Mesenchymal stem cell (in vitro differentiated cells and primary cell): ENCODE measurements around the gene LMO2.

Experiments
- DNase-seq: peaks from one replicate; pipeline ENCODE4 v3.0.0-alpha.2; 2013
- H2AFZ ChIP-seq: one replicate; pipeline ENCODE4 v1.6.1; 2013; ENCODE audit warnings: low read depth, mild to moderate bottlenecking, control low read depth, inconsistent platforms, low read length, moderate library complexity
- H2AK5ac ChIP-seq: 2 replicates; pipeline ENCODE4 v1.6.1; 2013; ENCODE audit warnings: low read length, moderate library complexity, mild to moderate bottlenecking, inconsistent platforms; ENCODE audit not compliant: severe bottlenecking
- H2BK120ac ChIP-seq: one replicate; pipeline ENCODE4 v1.6.1; 2013; ENCODE audit warnings: low read depth, mild to moderate bottlenecking, inconsistent platforms, low read length, moderate library complexity
- H2BK12ac ChIP-seq, 2 experiments: one replicate each; pipeline ENCODE4 v1.6.1; 2013; ENCODE audit warnings: inconsistent platforms in 2 of 2, low read length in 2 of 2, mild to moderate bottlenecking in 2 of 2, moderate library complexity in 2 of 2, control low read depth in 1 of 2
- H2BK15ac ChIP-seq: one replicate; pipeline ENCODE4 v1.6.1; 2013; ENCODE audit warnings: mild to moderate bottlenecking, low read depth, inconsistent platforms; ENCODE audit not compliant: poor library complexity, severe bottlenecking
- H2BK5ac ChIP-seq: 2 replicates; pipeline ENCODE4 v1.6.1; 2013; ENCODE audit warnings: low read depth, mild to moderate bottlenecking, low read length, control low read depth, inconsistent platforms; ENCODE audit not compliant: poor library complexity, severe bottlenecking
- H3K14ac ChIP-seq, 2 experiments: one replicate each; pipeline ENCODE4 v1.6.1; 2013; ENCODE audit warnings: inconsistent platforms in 2 of 2, low read length in 2 of 2, control low read depth in 1 of 2, mild to moderate bottlenecking in 1 of 2, moderate library complexity in 1 of 2
- H3K18ac ChIP-seq, 2 experiments: one replicate each; pipeline ENCODE4 v1.6.1; 2013; ENCODE audit warnings: inconsistent platforms in 2 of 2, low read length in 2 of 2, control low read depth in 1 of 2, low read depth in 1 of 2, mild to moderate bottlenecking in 1 of 2
- H3K23ac ChIP-seq, 2 experiments: one replicate each; pipeline ENCODE4 v1.6.1; 2013; ENCODE audit warnings: inconsistent platforms in 2 of 2, low read length in 2 of 2, mild to moderate bottlenecking in 2 of 2, moderate library complexity in 2 of 2, control low read depth in 1 of 2
- H3K27ac ChIP-seq: 2 replicates; pipeline ENCODE4 v1.5.1; 2013; ENCODE audit warnings: mild to moderate bottlenecking, moderate library complexity, low read length, control low read depth, inconsistent platforms; ENCODE audit not compliant: poor library complexity, severe bottlenecking
- H3K27me3 ChIP-seq, 2 experiments: 2 replicates each; pipeline versions ENCODE4 v1.6.1 to v1.7.0; 2013; ENCODE audit warnings: low read length in 2 of 2, mild to moderate bottlenecking in 2 of 2, moderate library complexity in 2 of 2, control low read depth in 1 of 2, inconsistent platforms in 1 of 2; ENCODE audit not compliant: control insufficient read depth in 1 of 2, insufficient read depth in 1 of 2
- H3K36me3 ChIP-seq, 2 experiments: 2 replicates each; pipeline versions ENCODE4 v1.6.1 to v1.7.0; 2013; ENCODE audit warnings: low read length in 2 of 2, control low read depth in 1 of 2, inconsistent platforms in 1 of 2, low read depth in 1 of 2, mild to moderate bottlenecking in 1 of 2; ENCODE audit not compliant: insufficient read depth in 2 of 2, control insufficient read depth in 1 of 2
- H3K4ac ChIP-seq, 2 experiments: one replicate each; pipeline ENCODE4 v1.6.1; 2013; ENCODE audit warnings: inconsistent platforms in 2 of 2, low read length in 2 of 2, mild to moderate bottlenecking in 2 of 2, moderate library complexity in 2 of 2, control low read depth in 1 of 2, low read depth in 1 of 2
- H3K4me1 ChIP-seq: 2 replicates; pipeline ENCODE4 v1.6.1; 2013; ENCODE audit warnings: low read depth, low read length, control low read depth; ENCODE audit not compliant: control insufficient read depth, insufficient read depth
- H3K4me2 ChIP-seq: 2 replicates; pipeline ENCODE4 v1.6.1; 2013; ENCODE audit warnings: low read length, mild to moderate bottlenecking, inconsistent platforms; ENCODE audit not compliant: poor library complexity, severe bottlenecking
- H3K4me3 ChIP-seq, 2 experiments: 2 replicates each; pipeline versions ENCODE4 v1.5.1 to v1.7.0; 2013; ENCODE audit warnings: low read length in 2 of 2, mild to moderate bottlenecking in 2 of 2, control low read depth in 1 of 2, low read depth in 1 of 2; ENCODE audit not compliant: insufficient read depth in 1 of 2
- H3K79me1 ChIP-seq: replicated peaks from 2 replicates; pipeline ENCODE4 v1.6.1; 2013; ENCODE audit warnings: mild to moderate bottlenecking, control low read depth, low read length, inconsistent platforms; ENCODE audit not compliant: poor library complexity, severe bottlenecking
- H3K9ac ChIP-seq: 2 replicates; pipeline ENCODE4 v1.7.0; 2013; ENCODE audit warnings: mild to moderate bottlenecking, low read length, moderate library complexity
- H3K9me3 ChIP-seq: 2 replicates; pipeline ENCODE4 v1.7.0; 2013; ENCODE audit warnings: mild to moderate bottlenecking, low read length; ENCODE audit not compliant: control insufficient read depth
- H4K8ac ChIP-seq: one replicate; pipeline ENCODE4 v1.6.1; 2013; ENCODE audit warnings: inconsistent platforms, mild to moderate bottlenecking, low read length, moderate library complexity
- H4K91ac ChIP-seq: one replicate; pipeline ENCODE4 v1.6.1; 2013; ENCODE audit warnings: mild to moderate bottlenecking, low read length, inconsistent platforms
- WGBS: methylation state at CpG from one replicate; pipeline ENCODE4 v1.1.7; 2013; ENCODE audit warnings: mixed read lengths; 5-methylcytosine and 5-hydroxymethylcytosine counted together

The LMO2 gene

GRCh38 chr11:33889296-33889695, 2.6 kb downstream of the LMO2 start:
- H3K79me1 ChIP-seq = no peaks in the 10 kb centered on the region
- no peak overlapping the region for H2BK15ac ChIP-seq
- no peaks in the 10 kb centered on the region for H3K36me3 ChIP-seq
- H2BK5ac ChIP-seq = no peak overlapping the region
- no peak overlapping the region for H3K27ac ChIP-seq
- H2AK5ac ChIP-seq = no peak overlapping the region
- H2AFZ ChIP-seq = no peak overlapping the region
- no peak overlapping the region for H3K14ac ChIP-seq
- H3K27me3 ChIP-seq = peaks cover 52 to 83% of the 10 kb centered on the region in 2 experiments
- DNase-seq = no peak
- H4K91ac ChIP-seq = no peak overlapping the region
- H3K23ac ChIP-seq = no peak overlapping the region
- H3K4me1 ChIP-seq = peaks cover 2% of the 10 kb centered on the region
- no peaks in the 10 kb centered on the region for H3K9me3 ChIP-seq
- no peak overlapping the region for H3K18ac ChIP-seq
- H3K4me3 ChIP-seq = no peak overlapping the region
- H2BK12ac ChIP-seq = no peak overlapping the region
- no peak overlapping the region for H2BK120ac ChIP-seq
- no peak overlapping the region for H4K8ac ChIP-seq
- WGBS = 95% methylated on average over 4 of the region's 6 CpGs
- H3K9ac ChIP-seq = no peak overlapping the region
- H3K4ac ChIP-seq = no peak overlapping the region
- H3K4me2 ChIP-seq = no peak overlapping the region

GRCh38 chr11:33887886-33888285, 4.0 kb downstream of the LMO2 start:
- Histone ChIP-seq H2BK15ac (no peak overlapping the region), H4K8ac (no peak overlapping the region), H3K9me3 (no peaks in the 10 kb centered on the region), H2BK12ac (no peak overlapping the region), H3K79me1 (no peaks in the 10 kb centered on the region), H2AFZ (no peak overlapping the region), H3K4me2 (no peak overlapping the region), H3K36me3 (no peaks in the 10 kb centered on the region), H3K4ac (no peak overlapping the region), H3K4me1 (peaks cover 2% of the 10 kb centered on the region), H4K91ac (no peak overlapping the region), H3K4me3 (no peak overlapping the region), H2BK120ac (no peak overlapping the region), H3K18ac (no peak overlapping the region), H3K27ac (no peak overlapping the region), H3K23ac (no peak overlapping the region), H2AK5ac (no peak overlapping the region), H3K9ac (no peak overlapping the region), H2BK5ac (no peak overlapping the region), H3K14ac (peak overlapping the region in 1 of 2 experiments; percentile 45), H3K27me3 (peaks cover 57 to 83% of the 10 kb centered on the region in 2 experiments)
- 93% methylated on average over 5 of the region's 5 CpGs for WGBS
- no peak for DNase-seq

- H2AK5ac ChIP-seq = no peak overlapping the region
- no peak overlapping the region for H3K23ac ChIP-seq
- no peak overlapping the region for H3K9ac ChIP-seq
- no peak overlapping the region for H3K27ac ChIP-seq
- H3K4ac ChIP-seq = no peak overlapping the region
- H3K4me2 ChIP-seq = no peak overlapping the region
- H4K91ac ChIP-seq = no peak overlapping the region
- H3K4me1 ChIP-seq = no peaks in the 10 kb centered on the region
- no peaks in the 10 kb centered on the region for H3K79me1 ChIP-seq
- no peak overlapping the region for H3K4me3 ChIP-seq
- no peaks in the 10 kb centered on the region for H3K36me3 ChIP-seq
- DNase-seq = no peak
- H2BK120ac ChIP-seq = no peak overlapping the region
- H3K18ac ChIP-seq = no peak overlapping the region
- no peak overlapping the region for H3K14ac ChIP-seq
- WGBS = 88% methylated on average over 3 of the region's 3 CpGs
- H2AFZ ChIP-seq = no peak overlapping the region
- H3K27me3 ChIP-seq = peaks cover 64 to 91% of the 10 kb centered on the region in 2 experiments
- H2BK12ac ChIP-seq = no peak overlapping the region
- H2BK5ac ChIP-seq = no peak overlapping the region
- H2BK15ac ChIP-seq = no peak overlapping the region
- H3K9me3 ChIP-seq = no peaks in the 10 kb centered on the region
- no peak overlapping the region for H4K8ac ChIP-seq
Measured at GRCh38 chr11:33885338-33886005, 6.4 kb downstream of the LMO2 start.

- Histone ChIP-seq H2AK5ac (no peak overlapping the region), H3K4me3 (no peak overlapping the region), H2BK120ac (no peak overlapping the region), H4K8ac (no peak overlapping the region), H3K9ac (no peak overlapping the region), H3K27me3 (peaks cover 64 to 96% of the 10 kb centered on the region in 2 experiments), H4K91ac (no peak overlapping the region), H3K14ac (no peak overlapping the region), H3K79me1 (no peaks in the 10 kb centered on the region), H2AFZ (no peak overlapping the region), H3K27ac (no peak overlapping the region), H3K36me3 (no peaks in the 10 kb centered on the region), H3K4me1 (no peaks in the 10 kb centered on the region), H2BK5ac (no peak overlapping the region), H2BK15ac (no peak overlapping the region), H3K4ac (no peak overlapping the region), H2BK12ac (no peak overlapping the region), H3K23ac (no peak overlapping the region), H3K9me3 (no peaks in the 10 kb centered on the region), H3K4me2 (no peak overlapping the region), H3K18ac (no peak overlapping the region)
- 85% methylated on average over 3 of the region's 3 CpGs for WGBS
- DNase-seq = no peak
Measured at GRCh38 chr11:33884601-33885000, 7.3 kb downstream of the LMO2 start.
